Measurements from ENCODE around the gene HNRNPA3.

- TF ChIP-seq CTCF (conservative IDR thresholded peaks at IDR 0.05; ENCODE audit: low read length) (no peak), EZH2phosphoT487 (IDR thresholded peaks at IDR 0.05; ENCODE audit: borderline replicate concordance) (no peak)
Observed at GRCh38 chr2:177256026-177256425, 43.4 kb downstream of the HNRNPA3 start.
